Omental fat pad (tissue), 4 donors: ENCODE measurements around the gene WBP4. TPM values are rescaled to one million over a fixed set of nuclear protein-coding genes. Genes with fewer than 3 reads are reported as not detected.
A peak's percentile ranks its signal among the peaks of the same experiment; 100 is the strongest.
"Not testable (repeated sequence)": the region's sequence is repeated elsewhere in the genome, so short reads cannot be mapped to it uniquely, and the experiment has no call there.

Source experiments
- ATAC-seq: fragments of 150-250 bp; one replicate; pipeline ENCODE4 v1.9.1; 2016; ENCODE audit warnings: mild to moderate bottlenecking, moderate library complexity; ENCODE audit not compliant: low FRiP score
- DNase-seq: peaks from one replicate; pipeline ENCODE4 v3.0.0-alpha.2; 2019; ENCODE audit warnings: low spot score
- CTCF ChIP-seq, 3 donors: fragments of 450-650 bp; IDR thresholded peaks; one replicate each; pipeline ENCODE4 v1.5.1; 2016 to 2017; ENCODE audit warnings: antibody characterized with exemption in 3 of 3, mild to moderate bottlenecking in 3 of 3, moderate library complexity in 2 of 3
- small RNA-seq: library from RNA; depleted of rRNA; stranded (forward); fragments of <200 nt; gene quantifications from one replicate; pipeline ENCODE3, GENCODE V24; 2016
- total RNA-seq, 4 donors: library from RNA; depleted of rRNA; stranded (reverse); fragments of >200 nt; gene quantifications; one replicate each; pipeline ENCODE4 v1.1.0, GENCODE V29; 2016

Gene WBP4
- total RNA-seq, 4 donors from 2014 or later, result 11.4 to 14.5 (median 11.8) TPM

- ATAC-seq (no peak), DNase-seq (no peak)
- no peak for TF ChIP-seq CTCF (IDR thresholded peaks at IDR 0.05)
These were observed 56.6 kb downstream of the WBP4 start for GRCh38 chr13:41117869-41118268.

- no peak for TF ChIP-seq CTCF (IDR thresholded peaks at IDR 0.05)
- ATAC-seq, result no peak
- DNase-seq, result no peak
These were observed 61.5 kb downstream of the WBP4 start for GRCh38 chr13:41122838-41123237.

- TF ChIP-seq CTCF (IDR thresholded peaks at IDR 0.05), result no peak
- no peak for ATAC-seq
- DNase-seq, result no peak
These were observed 66.4 kb downstream of the WBP4 start for GRCh38 chr13:41127701-41128100.

- no peak for ATAC-seq
- DNase-seq, result no peak
- TF ChIP-seq CTCF (IDR thresholded peaks at IDR 0.05), result no peak
These were observed 69.0 kb downstream of the WBP4 start for GRCh38 chr13:41130356-41130755.

GRCh38 chr13:41131189-41131588 lies 69.9 kb downstream of the WBP4 start:
- not testable (repeated sequence) for ATAC-seq, DNase-seq

- peak; percentile 20 for ATAC-seq
These were observed 70.6 kb downstream of the WBP4 start for GRCh38 chr13:41131660-41132511.

GRCh38 chr13:41132512-41133152 lies 71.3 kb downstream of the WBP4 start, which contains the start of gene KBTBD6:
Gene KBTBD6, minus strand, starts transcription at chr13:41132802. Its CDS starts 291 bp downstream, at chr13:41132511.
- peak; percentile 99 for ATAC-seq
- no peak for TF ChIP-seq CTCF (IDR thresholded peaks at IDR 0.05)

More at GRCh38 chr13:41131660-41132511, 70.6 kb downstream of the WBP4 start:
- DNase-seq, result not testable (repeated sequence)

More at GRCh38 chr13:41132512-41133152, 71.3 kb downstream of the WBP4 start, which contains the start of gene KBTBD6:
- DNase-seq, result peak; percentile 82

Small RNA genes lying within 50 kb of the gene (small RNA-seq; reads per million reads assigned to genes)
- not detected for gene MIR3168
- not detected for gene RN7SL597P

Other genes with a start within 250 kb of the WBP4 start
- 100 to 1,000 TPM in 1 of 4 donors, 10 to 100 TPM in 3; 87.4 to 107 (median 89.9) TPM for gene ELF1, start 42.2 kb upstream of the WBP4 start, total RNA-seq
- gene KBTBD6, start 71.3 kb downstream of the WBP4 start, total RNA-seq, result 1 to 10 TPM; 4.3 to 8.4 (median 5.6) TPM
- 1 to 10 TPM; 1.9 to 7.7 (median 4.6) TPM for gene KBTBD7, start 133.1 kb downstream of the WBP4 start, total RNA-seq
- gene MTRF1, start 202.1 kb downstream of the WBP4 start, total RNA-seq, result 10 to 100 TPM in 1 of 4 donors, 1 to 10 TPM in 3; 6.6 to 14.3 (median 8.2) TPM
- gene NAA16, start 249.8 kb downstream of the WBP4 start, total RNA-seq, result 10 to 100 TPM in 3 of 4 donors, 1 to 10 TPM in 1; 8.9 to 20.7 (median 14.2) TPM